Tibial artery (tissue), 4 donors: ENCODE results near the gene PSD2.
"Not testable (repeated sequence)": the region's sequence is repeated elsewhere in the genome, so short reads cannot be mapped to it uniquely, and the experiment has no call there.

ENCODE experiments used
- DNase-seq, 2 donors: peaks; one replicate each; pipeline ENCODE4 v3.0.0-alpha.2; 2019
- H3K27ac ChIP-seq, 2 donors: fragments of 200-600 bp; sonication (generic) in 1 of 2; 1 replicate in 1 of 2; 2 replicates in 1 of 2; pipeline ENCODE4 v1.5.1; 2018 to 2019; ENCODE audit warnings: mild to moderate bottlenecking in 1 of 2
- H3K27me3 ChIP-seq, 2 donors: fragments of 200-600 bp; sonication (generic) in 1 of 2; one replicate each; pipeline versions ENCODE4 v1.5.1 to v1.6.0; 2016 to 2019
- H3K36me3 ChIP-seq, 3 donors: fragments of 200-600 bp; sonication (generic) in 2 of 3; one replicate each; pipeline ENCODE4 v1.5.1; 2016 to 2019; ENCODE audit warnings: mild to moderate bottlenecking in 2 of 3
- H3K4me1 ChIP-seq, 4 donors: fragments of 200-600 bp; sonication (generic) in 2 of 4; 1 replicate in 3 of 4; 2 replicates in 1 of 4; pipeline ENCODE4 v1.5.1; 2016 to 2019
- H3K4me3 ChIP-seq, 2 donors: fragments of 200-600 bp; sonication (generic) in 1 of 2; 1 replicate in 1 of 2; 2 replicates in 1 of 2; pipeline ENCODE4 v1.5.1; 2018 to 2019; ENCODE audit warnings: mild to moderate bottlenecking in 2 of 2
- H3K9me3 ChIP-seq, 3 donors: fragments of 200-600 bp; sonication (generic) in 1 of 3; one replicate each; pipeline ENCODE4 v1.5.1; 2016 to 2019
- intact Hi-C: fragments of 100-400 bp; cut with DNase I; formaldehyde crosslinking; loops from one replicate; pipeline ENCODE4 v1.15.0; 2023; ENCODE audit warnings: low total_unique reads
- TF ChIP-seq, protein P1 (sequence below), 2 experiments: fragments of 200-600 bp in 1 of 2; fragments of 450-650 bp in 1 of 2; IDR thresholded peaks; one replicate each; pipeline ENCODE4 v1.5.1; 2017 to 2019; ENCODE audit warnings: antibody characterized with exemption in 2 of 2, mild to moderate bottlenecking in 1 of 2, moderate library complexity in 1 of 2

Gene PSD2

DNA sequence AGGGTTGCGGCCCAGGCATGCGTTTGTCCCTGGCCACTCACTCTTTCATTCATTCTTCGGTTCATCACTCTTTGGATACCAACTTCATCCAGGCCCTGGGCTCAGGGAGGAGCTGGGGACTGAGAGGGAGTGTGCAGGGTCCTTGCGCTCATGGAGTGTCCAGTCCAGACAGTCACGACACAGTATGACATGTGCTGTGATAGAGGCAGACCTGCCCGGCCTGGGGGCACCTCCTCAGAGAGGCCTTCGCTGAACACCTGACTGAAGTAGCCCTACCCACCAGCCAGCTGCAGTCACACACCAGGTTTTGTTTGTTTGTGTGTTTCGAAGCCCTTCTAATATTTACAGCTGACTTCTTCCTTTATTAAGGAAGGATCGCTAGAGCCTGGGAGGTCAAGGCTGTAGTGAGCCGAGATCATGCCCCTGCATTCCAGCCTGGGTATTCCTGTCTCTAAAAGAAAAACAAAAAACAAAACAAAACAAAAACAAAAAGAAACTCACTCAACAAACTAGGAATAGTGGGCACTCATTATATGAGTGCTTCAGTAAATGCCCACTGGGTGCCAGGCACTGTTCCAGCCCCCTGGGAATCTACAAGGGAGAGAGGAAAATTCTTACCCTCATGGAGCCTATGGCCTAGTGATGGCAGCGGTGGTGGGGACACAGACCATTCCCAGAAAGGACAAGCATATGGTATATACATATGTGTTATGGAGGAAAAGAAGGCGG is 6.3 kb upstream of the PSD2 start:
- Histone ChIP-seq H3K27ac (peak overlapping the region; percentile 62 to 76), H3K9me3 (no peaks in the 10 kb centered on the region), H3K27me3 (peaks cover 0 to 4% of the 10 kb centered on the region in 2 donors), H3K4me3 (no peak overlapping the region), H3K36me3 (no peaks in the 10 kb centered on the region), H3K4me1 (peaks cover 4 to 9% (median 8%) of the 10 kb centered on the region in 4 donors)
- TF ChIP-seq, protein P1, sequence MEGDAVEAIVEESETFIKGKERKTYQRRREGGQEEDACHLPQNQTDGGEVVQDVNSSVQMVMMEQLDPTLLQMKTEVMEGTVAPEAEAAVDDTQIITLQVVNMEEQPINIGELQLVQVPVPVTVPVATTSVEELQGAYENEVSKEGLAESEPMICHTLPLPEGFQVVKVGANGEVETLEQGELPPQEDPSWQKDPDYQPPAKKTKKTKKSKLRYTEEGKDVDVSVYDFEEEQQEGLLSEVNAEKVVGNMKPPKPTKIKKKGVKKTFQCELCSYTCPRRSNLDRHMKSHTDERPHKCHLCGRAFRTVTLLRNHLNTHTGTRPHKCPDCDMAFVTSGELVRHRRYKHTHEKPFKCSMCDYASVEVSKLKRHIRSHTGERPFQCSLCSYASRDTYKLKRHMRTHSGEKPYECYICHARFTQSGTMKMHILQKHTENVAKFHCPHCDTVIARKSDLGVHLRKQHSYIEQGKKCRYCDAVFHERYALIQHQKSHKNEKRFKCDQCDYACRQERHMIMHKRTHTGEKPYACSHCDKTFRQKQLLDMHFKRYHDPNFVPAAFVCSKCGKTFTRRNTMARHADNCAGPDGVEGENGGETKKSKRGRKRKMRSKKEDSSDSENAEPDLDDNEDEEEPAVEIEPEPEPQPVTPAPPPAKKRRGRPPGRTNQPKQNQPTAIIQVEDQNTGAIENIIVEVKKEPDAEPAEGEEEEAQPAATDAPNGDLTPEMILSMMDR (IDR thresholded peaks at IDR 0.05) = no peak
- no peak for DNase-seq
- intact Hi-C loops = loop anchor here (2.0 to 5.0 kb wide), 2 partner anchors 58 to 180 kb away; no protein-coding TSS in a partner anchor

DNA sequence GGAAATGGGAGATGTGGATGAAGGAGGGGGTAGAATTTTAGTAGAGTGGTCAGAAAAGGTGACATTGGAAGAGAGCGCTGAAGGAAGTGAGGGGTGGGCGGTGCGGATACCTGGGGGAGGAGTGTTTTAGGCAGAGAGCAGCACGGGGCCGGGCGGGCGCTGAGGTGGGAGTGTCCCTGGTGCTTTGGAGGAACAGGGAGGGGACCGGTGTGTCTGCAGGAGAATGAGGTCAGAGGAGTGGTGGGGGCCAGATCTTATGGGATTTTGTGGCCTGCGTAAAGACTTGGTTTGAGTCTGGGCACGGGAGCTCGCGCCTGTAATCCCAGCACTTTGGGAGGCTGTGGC is 5.8 kb upstream of the PSD2 start:
- no peak overlapping the region for H3K27ac ChIP-seq
- H3K4me1 ChIP-seq = peaks cover 4 to 9% (median 8%) of the 10 kb centered on the region in 4 donors
- no peaks in the 10 kb centered on the region for H3K36me3 ChIP-seq
- no peak for DNase-seq
- no peaks in the 10 kb centered on the region for H3K9me3 ChIP-seq
- H3K4me3 ChIP-seq = no peak overlapping the region
- H3K27me3 ChIP-seq = peaks cover 0 to 9% of the 10 kb centered on the region in 2 donors
- TF ChIP-seq, protein P1 (IDR thresholded peaks at IDR 0.05) = no peak
- intact Hi-C loops = loop anchor here (2.0 to 5.0 kb wide), 2 partner anchors 57 to 179 kb away; no protein-coding TSS in a partner anchor

- TF ChIP-seq, protein P1 (IDR thresholded peaks at IDR 0.05) = no peak
These were observed 3.4 kb upstream of the PSD2 start for GRCh38 chr5:139792218-139792617.

DNA sequence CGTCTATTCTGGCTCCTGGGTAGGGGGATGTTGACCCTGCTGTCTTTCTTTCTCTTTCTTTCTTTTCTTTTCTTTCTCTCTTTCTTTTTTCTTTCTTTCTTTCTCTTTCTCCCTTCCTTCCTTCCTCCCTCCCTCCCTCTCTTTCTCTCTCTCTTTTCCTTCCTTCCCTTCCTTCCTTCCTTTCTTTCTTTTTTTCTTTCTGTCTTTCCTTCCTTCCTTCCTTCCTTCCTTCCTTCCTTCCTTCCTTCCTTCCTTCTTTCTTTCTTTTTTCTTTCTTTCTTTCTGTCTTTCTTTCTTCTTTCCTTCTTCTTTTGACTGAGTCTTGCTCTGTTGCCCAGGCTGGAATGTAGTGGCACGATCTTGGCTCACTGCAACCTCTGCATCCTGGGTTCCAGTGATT is 3.0 kb upstream of the PSD2 start:
- H3K9me3 ChIP-seq, H3K36me3 ChIP-seq, DNase-seq, intact Hi-C loops, H3K27ac ChIP-seq, H3K4me3 ChIP-seq: not testable (repeated sequence)
- Histone ChIP-seq H3K27me3 (peaks cover 0 to 35% of the 10 kb centered on the region in 2 donors), H3K4me1 (peaks cover 4 to 26% (median 21%) of the 10 kb centered on the region in 4 donors)

More at GRCh38 chr5:139792218-139792617, 3.4 kb upstream of the PSD2 start:
- H3K27ac ChIP-seq = no peak overlapping the region
- H3K4me3 ChIP-seq = no peak overlapping the region
- intact Hi-C loops = no loop called here
- H3K36me3 ChIP-seq = no peaks in the 10 kb centered on the region
- H3K27me3 ChIP-seq = peaks cover 0 to 31% of the 10 kb centered on the region in 2 donors
- no peaks in the 10 kb centered on the region for H3K9me3 ChIP-seq
- H3K4me1 ChIP-seq = peaks cover 4 to 26% (median 21%) of the 10 kb centered on the region in 4 donors
- no peak for DNase-seq

GRCh38 chr5:139794067-139794846 is 1.4 kb upstream of the PSD2 start:
- peaks cover 0 to 17% (median 14%) of the 10 kb centered on the region in 4 donors for H3K4me1 ChIP-seq
- H3K27me3 ChIP-seq = peaks cover 0 to 50% of the 10 kb centered on the region in 2 donors
- TF ChIP-seq, protein P1 (IDR thresholded peaks at IDR 0.05) = no peak
- DNase-seq = no peak
- no peak overlapping the region for H3K4me3 ChIP-seq
- H3K9me3 ChIP-seq = no peaks in the 10 kb centered on the region
- H3K27ac ChIP-seq = no peak overlapping the region
- no peaks in the 10 kb centered on the region for H3K36me3 ChIP-seq
- intact Hi-C loops = no loop called here
